CD4-positive, alpha-beta T cell treated with Interleukin-17A for 1 hour (primary cell): ENCODE results near the gene COL11A2.
A peak's percentile ranks its signal among the peaks of the same experiment; 100 is the strongest.
"Not testable (repeated sequence)": the region's sequence is repeated elsewhere in the genome, so short reads cannot be mapped to it uniquely, and the experiment has no call there.

Experiments used
- DNase-seq: peaks from one replicate; pipeline ENCODE4 v3.0.0-alpha.2; 2020

COL11A2 gene

GRCh38 chr6:33192105-33192646, at the start of gene COL11A2:
TSS of gene COL11A2 (minus strand) at chr6:33192467. CDS start at chr6:33192240, 227 bp downstream.
- peak; percentile 45 for DNase-seq

- no peak for DNase-seq
Measured at GRCh38 chr6:33241968-33242367, 49.7 kb upstream of the COL11A2 start.

- DNase-seq = no peak
Measured at GRCh38 chr6:33237741-33238140, 45.5 kb upstream of the COL11A2 start.

DNA sequence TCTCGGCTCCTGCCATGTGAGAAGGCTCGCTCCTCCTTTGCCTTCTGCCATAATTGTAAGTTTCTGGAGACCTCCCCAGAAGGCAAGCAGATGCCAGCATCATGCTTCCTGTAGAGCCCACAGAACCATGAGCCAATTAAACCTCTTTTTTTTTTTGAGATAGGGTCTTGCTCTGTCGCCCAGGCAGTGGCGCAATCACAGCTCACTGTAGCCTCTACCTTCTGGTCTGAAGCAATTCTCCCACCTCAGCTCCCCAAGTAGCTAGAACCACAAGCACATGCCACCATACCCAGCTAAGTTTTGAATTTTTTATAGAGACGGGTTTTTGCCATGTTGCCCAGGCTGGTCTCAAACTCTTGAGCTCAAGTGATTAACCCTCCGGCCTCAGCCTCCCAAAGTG, 44.6 kb upstream of the COL11A2 start:
- DNase-seq = no peak

- no peak for DNase-seq
Measured at GRCh38 chr6:33236328-33236727, 44.1 kb upstream of the COL11A2 start.

DNA sequence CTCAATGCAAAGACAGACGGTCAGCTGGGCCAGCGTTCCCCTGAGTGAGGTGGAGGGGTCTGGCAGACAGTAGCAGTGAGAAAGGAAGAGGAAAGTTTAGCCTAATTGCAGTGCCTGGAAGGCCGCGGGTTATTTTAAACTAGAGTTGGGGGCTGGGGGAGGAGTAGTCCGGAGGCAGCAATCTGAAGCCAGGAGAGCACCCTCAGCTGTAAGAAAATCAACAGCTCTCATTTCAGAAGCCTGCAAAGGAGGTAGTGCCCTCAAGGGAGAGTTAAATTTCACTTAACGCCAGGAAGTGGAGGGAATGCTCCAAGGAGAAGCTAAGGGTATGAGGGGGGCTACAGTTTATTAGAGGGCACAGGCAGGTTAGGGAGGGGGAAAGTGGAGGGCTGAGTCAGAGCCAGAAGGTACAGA, 43.0 kb upstream of the COL11A2 start:
- DNase-seq = no peak

DNA sequence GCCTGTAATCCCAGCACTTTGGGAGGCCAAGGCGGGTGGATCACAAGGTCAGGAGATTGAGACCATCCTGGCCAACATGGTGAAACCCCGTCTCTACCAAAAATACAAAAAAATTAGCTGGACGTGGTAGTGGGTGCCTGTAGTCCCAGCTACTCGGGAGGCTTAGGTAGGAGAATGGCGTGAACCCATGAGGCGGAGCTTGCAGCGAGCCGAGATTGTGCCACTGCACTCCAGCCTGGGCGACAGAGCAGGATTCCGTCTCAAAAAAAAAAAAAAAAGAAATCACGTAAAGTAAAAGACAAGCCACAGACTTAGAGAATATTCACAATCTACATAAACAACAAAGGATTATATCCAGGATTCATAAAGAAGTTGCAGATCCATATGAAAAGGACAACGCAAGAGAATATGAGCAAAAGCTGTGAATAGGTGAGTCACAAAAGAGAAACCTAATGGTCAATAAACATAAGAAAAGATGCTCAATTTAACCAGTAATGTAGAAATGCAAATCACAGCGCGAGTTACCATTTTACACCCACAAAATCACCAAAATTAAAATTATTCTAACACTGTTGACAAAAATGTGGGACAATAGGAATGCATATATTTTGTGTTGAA, 34.3 kb upstream of the COL11A2 start:
- not testable (repeated sequence) for DNase-seq

GRCh38 chr6:33217681-33218080, 25.4 kb upstream of the COL11A2 start:
- DNase-seq = no peak

GRCh38 chr6:33217246-33217645, 25.0 kb upstream of the COL11A2 start:
- DNase-seq = no peak

GRCh38 chr6:33216117-33216649, 23.9 kb upstream of the COL11A2 start:
- no peak for DNase-seq

DNA sequence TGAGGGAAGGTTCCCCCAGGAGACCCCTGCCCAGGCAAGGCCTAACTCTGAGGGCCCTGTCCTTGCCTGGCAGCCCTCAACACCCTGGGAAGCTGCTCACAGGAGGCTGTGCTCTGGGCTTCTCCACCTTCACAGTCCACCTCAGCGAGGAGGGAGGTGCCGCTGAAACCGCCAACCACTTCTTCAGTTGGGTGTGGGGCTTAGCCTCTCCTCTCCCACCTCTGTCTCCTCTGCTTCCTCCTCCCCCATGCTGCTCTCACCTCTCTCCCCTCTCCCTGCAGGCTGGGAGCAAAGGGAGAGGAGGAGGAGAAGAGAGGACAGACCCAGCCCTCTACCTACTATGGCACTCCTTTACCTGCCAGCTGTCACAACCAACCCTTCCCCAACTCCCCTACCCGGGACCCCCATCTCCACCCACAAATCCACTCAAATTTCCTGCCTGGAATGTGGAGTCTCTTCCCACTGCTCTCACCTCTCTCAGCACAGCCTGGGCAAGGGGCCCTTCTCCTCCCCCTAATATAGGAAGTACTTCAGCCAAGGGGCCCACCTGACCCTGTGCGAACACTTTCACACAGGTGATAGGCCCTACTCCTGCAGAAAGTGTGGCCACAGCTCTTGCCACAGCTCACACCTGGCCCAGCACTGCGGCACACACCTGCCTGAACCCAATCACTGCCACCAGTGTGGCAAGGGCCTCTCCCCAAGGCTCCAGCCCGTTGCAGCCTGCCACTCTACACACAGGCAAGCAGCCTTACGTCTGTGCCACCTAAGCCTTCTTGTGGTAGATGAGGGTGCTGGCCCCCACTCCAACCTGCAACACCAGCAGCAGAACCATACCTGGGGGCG, 23.2 kb upstream of the COL11A2 start:
- DNase-seq = no peak

- DNase-seq = no peak
Measured at GRCh38 chr6:33213989-33214335, 21.7 kb upstream of the COL11A2 start.

DNA sequence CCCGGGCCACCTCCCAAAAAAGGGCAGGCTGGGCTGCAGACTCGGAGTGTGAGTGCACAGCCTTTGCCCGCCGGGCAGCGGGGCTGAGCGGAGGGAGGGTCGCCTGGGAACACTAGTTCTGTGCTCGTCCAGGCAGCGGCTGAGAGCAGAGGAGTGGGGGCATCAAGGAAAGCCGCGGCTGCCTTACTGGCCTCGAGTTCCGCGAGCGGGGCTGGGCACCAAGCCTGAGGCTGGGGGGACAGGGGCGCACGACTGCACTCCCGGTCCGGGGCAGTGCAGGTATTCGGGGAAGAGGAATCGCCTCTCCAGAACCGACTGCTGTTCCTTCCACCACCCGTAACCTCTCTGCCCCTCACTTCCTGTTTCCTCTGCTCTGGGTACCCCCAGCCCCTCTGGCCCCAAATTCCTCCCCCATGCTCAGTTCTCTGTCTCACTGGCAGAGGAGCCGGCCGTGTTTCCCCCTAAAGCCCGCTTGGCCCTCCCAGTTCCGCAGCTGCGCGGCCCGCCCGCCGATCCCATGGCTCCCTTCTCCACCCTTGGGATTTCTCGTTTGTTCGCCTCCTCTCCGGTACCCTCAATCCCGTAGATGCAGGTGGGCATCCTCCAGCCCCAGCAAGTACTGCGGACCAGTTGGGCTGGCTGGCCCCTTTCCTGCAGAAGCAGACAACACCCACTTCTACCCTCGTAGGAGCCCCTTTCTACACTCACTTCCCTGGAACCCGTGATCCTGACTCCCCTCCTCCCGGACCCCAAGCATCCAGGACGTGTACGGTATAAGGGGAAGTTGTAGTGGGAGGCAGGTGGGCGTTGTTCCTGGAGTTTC, 21.1 kb upstream of the COL11A2 start:
- peak; percentile 30 for DNase-seq

- no peak for DNase-seq
Measured at GRCh38 chr6:33212857-33213165, 20.5 kb upstream of the COL11A2 start.

GRCh38 chr6:33211666-33212422, 19.6 kb upstream of the COL11A2 start:
- no peak for DNase-seq

GRCh38 chr6:33211136-33211535, 18.9 kb upstream of the COL11A2 start:
- no peak for DNase-seq

DNA sequence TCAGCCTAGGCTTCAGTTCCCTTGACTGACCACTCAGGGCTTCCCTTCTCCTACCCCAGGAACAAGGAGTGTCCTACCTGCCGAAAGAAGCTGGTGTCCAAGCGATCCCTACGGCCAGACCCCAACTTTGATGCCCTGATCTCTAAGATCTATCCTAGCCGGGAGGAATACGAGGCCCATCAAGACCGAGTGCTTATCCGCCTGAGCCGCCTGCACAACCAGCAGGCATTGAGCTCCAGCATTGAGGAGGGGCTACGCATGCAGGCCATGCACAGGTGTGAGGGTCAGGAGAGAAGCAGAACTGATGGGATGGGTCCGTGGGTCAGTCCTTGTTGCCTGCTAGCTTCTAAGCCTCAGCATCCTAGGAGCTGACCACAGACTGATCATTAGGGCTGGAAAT, 17.6 kb upstream of the COL11A2 start:
- DNase-seq = no peak

- peak; percentile 88 for DNase-seq
Measured at GRCh38 chr6:33208091-33208967, 16.1 kb upstream of the COL11A2 start, which contains the start of gene RING1. TSS of gene RING1 (plus strand) at chr6:33208500. CDS start at chr6:33208823, 323 bp downstream.

GRCh38 chr6:33207552-33208090, 15.4 kb upstream of the COL11A2 start:
- peak; percentile 47 for DNase-seq

DNA sequence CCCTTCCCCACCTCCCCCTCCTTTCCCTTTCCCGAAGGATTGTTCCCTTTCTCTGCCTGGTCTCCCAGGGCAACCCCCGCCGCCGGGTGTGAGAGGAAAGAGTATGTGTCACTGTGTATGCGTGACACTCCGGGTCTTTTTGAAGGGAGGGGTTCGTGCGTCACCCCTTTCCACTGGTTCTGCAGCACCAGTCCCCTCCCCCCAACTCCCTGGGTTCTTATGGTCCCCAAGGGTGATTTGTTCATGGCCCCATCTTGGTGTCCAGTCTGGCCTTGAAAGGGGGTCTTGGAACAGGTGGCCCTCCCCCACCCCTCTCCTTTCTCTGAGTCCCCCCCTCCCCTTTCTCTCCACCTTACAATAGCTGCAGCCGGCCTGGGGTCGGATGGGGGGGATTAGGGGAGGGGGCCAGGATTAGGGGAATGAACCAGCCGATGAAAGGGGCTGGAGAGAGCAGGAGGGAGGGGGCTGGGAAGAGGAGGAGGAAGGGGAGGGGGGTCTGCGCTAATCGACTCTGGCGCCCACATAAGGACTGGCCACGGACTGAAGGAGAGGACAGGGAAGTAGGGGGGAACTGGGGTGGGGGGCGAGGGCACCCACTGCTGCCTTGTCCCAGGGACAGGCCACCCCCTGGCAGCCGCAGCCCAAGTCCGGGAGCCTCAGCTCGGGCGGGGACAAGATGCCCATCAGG, 14.7 kb upstream of the COL11A2 start:
- no peak for DNase-seq
